Thoracic aorta (tissue), 2 donors: Measurements from ENCODE around the gene MVB12B. TPM values are rescaled to one million over a fixed set of nuclear protein-coding genes. Genes with fewer than 3 reads are reported as not detected.

ENCODE experiments used
- ATAC-seq: fragments of 150-250 bp; one replicate; pipeline ENCODE4 v1.8.0; 2017; ENCODE audit warnings: low read depth; ENCODE audit not compliant: insufficient number of reproducible peaks, low FRiP score
- DNase-seq: peaks from one replicate; pipeline ENCODE4 v3.0.0-alpha.2; 2020; ENCODE audit warnings: low spot score
- H3K27ac ChIP-seq, 2 donors: fragments of 200-600 bp; sonication (generic); 1 replicate in 1 of 2; 2 replicates in 1 of 2; pipeline ENCODE4 v1.5.1; 2016; ENCODE audit warnings: mild to moderate bottlenecking in 2 of 2, moderate library complexity in 2 of 2
- H3K27me3 ChIP-seq: fragments of 200-600 bp; sonication (generic); replicated peaks from 2 replicates; pipeline ENCODE4 v1.6.0; 2016; ENCODE audit warnings: mild to moderate bottlenecking; ENCODE audit not compliant: insufficient read depth
- H3K36me3 ChIP-seq: fragments of 200-600 bp; sonication (generic); one replicate; pipeline ENCODE4 v1.5.1; 2016
- H3K4me1 ChIP-seq, 2 donors: fragments of 200-600 bp; sonication (generic); 1 replicate in 1 of 2; 2 replicates in 1 of 2; pipeline versions ENCODE4 v1.5.1 to v1.6.0; 2016; ENCODE audit warnings: low read depth in 2 of 2, mild to moderate bottlenecking in 1 of 2; ENCODE audit not compliant: control insufficient read depth in 1 of 2
- H3K4me3 ChIP-seq: fragments of 200-600 bp; sonication (generic); 2 replicates; pipeline ENCODE4 v1.5.1; 2016; ENCODE audit warnings: mild to moderate bottlenecking
- H3K9me3 ChIP-seq: fragments of 200-600 bp; sonication (generic); 2 replicates; pipeline ENCODE4 v1.5.1; 2016
- total RNA-seq, 2 donors: library from RNA; depleted of rRNA; stranded (reverse); fragments of >200 nt; gene quantifications; one replicate each; pipeline versions ENCODE4 v1.1.0 to v1.2.3, GENCODE V29; 2016
- TF ChIP-seq, protein P1 (sequence below): fragments of 200-600 bp; sonication (generic); IDR thresholded peaks from one replicate; pipeline ENCODE4 v1.5.1; 2019; ENCODE audit warnings: antibody characterized with exemption

The MVB12B gene
- total RNA-seq, 2 donors from 2014 or later: 18.4 to 21.7 TPM

DNA sequence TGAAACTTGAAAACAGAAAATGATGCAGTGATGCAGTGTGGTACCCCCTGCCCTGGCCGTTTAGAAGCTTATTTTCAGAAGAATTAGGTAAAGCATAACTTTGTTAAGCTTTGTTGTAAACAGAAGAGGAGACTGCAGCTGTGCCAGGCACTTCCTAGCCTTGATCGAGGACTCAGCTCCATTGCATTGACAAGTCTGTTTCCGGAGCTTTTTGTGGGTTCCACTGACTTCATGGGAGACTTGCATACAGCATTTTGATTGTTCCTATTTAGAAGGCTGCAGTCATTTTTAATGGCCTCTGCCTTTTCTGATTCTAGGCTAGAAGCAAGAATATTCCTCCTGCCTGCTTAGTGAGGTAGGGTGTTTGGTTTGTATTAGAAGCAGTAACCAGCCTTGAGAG lies 12.3 kb downstream of the MVB12B start:
- ATAC-seq: no peak
- Histone ChIP-seq H3K4me1 (peaks cover 6 to 15% of the 10 kb centered on the region in 2 donors), H3K27me3 (no peaks in the 10 kb centered on the region), H3K36me3 (peaks cover 8% of the 10 kb centered on the region), H3K4me3 (no peak overlapping the region), H3K9me3 (no peaks in the 10 kb centered on the region), H3K27ac (no peak overlapping the region)
- DNase-seq: no peak
- TF ChIP-seq, protein P1, sequence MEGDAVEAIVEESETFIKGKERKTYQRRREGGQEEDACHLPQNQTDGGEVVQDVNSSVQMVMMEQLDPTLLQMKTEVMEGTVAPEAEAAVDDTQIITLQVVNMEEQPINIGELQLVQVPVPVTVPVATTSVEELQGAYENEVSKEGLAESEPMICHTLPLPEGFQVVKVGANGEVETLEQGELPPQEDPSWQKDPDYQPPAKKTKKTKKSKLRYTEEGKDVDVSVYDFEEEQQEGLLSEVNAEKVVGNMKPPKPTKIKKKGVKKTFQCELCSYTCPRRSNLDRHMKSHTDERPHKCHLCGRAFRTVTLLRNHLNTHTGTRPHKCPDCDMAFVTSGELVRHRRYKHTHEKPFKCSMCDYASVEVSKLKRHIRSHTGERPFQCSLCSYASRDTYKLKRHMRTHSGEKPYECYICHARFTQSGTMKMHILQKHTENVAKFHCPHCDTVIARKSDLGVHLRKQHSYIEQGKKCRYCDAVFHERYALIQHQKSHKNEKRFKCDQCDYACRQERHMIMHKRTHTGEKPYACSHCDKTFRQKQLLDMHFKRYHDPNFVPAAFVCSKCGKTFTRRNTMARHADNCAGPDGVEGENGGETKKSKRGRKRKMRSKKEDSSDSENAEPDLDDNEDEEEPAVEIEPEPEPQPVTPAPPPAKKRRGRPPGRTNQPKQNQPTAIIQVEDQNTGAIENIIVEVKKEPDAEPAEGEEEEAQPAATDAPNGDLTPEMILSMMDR: no peak

DNA sequence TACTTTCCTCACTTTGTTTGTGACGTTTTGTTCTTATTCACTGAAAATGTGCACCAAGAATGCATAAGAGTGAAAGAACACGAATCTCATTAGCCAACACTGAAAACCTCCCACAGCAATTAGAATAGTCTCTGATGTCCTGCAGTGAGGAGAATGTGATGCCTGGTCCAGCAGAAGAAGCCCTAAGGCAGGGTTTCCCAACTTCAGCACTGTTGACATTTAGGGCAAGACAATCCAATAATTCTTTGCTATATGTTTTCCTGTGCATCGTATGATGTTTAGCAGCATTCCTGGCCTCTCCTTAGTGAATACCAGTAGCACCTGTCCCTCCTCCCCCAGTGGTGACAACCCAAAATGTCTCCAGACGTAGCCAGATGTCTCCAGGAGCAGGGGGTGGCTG lies 14.8 kb downstream of the MVB12B start:
- Histone ChIP-seq H3K27ac (no peak overlapping the region), H3K9me3 (no peaks in the 10 kb centered on the region), H3K27me3 (no peaks in the 10 kb centered on the region), H3K36me3 (peaks cover 11% of the 10 kb centered on the region), H3K4me1 (no peaks in the 10 kb centered on the region), H3K4me3 (no peak overlapping the region)
- ATAC-seq: no peak
- TF ChIP-seq, protein P1: no peak
- no peak for DNase-seq

DNA sequence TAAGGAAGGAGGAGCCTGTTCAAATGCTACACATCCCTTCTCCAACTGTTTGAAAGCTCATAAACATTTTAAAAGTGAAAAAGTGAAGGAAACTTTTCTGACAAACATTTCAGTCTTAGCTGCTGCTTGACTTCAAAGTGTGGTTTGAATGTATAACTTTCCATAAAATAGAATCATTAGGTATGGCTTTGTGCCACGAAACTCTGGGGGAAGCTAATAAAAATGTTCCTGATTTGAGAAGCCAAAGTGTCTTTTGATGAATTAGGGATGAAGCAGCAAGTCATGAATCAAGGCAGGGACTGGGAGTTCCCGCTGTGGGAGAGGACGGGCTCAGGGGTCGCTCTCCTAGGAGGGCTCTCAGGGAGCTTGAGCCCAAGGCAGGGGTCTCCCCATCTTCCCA lies 15.3 kb downstream of the MVB12B start:
- no peaks in the 10 kb centered on the region for H3K4me1 ChIP-seq

DNA sequence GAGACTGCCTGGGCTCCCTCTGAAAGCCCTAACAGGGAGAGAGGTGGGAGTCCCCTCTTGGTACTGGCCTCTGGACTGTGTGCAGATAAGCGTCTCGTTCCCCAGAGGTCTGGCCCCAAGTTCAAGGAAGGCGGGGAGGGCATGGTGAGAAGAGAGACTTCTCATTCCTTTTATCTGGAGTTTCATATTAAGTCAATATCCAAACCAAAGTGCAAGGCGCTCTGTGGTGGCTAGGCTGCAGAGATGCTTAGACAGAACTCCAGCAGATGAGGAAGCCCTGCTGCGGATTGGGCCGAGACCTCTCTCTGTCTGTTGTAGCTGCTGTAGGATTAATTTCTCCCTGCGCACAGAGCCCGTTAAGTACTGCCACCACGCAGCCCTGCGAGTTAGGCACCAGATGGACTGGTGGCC lies 16.0 kb downstream of the MVB12B start:
- no peaks in the 10 kb centered on the region for H3K27me3 ChIP-seq
- peaks cover 11% of the 10 kb centered on the region for H3K36me3 ChIP-seq
- no peaks in the 10 kb centered on the region for H3K4me1 ChIP-seq
- no peak for ATAC-seq
- H3K27ac ChIP-seq: no peak overlapping the region
- H3K9me3 ChIP-seq: no peaks in the 10 kb centered on the region
- H3K4me3 ChIP-seq: no peak overlapping the region
- DNase-seq: no peak
- TF ChIP-seq, protein P1: no peak

More for the DNA sequence above, 15.3 kb downstream of the MVB12B start:
- H3K27me3 ChIP-seq: no peaks in the 10 kb centered on the region
- no peak overlapping the region for H3K4me3 ChIP-seq
- H3K27ac ChIP-seq: no peak overlapping the region
- H3K9me3 ChIP-seq: no peaks in the 10 kb centered on the region
- no peak for ATAC-seq
- TF ChIP-seq, protein P1: no peak
- H3K36me3 ChIP-seq: peaks cover 11% of the 10 kb centered on the region
- DNase-seq: no peak

DNA sequence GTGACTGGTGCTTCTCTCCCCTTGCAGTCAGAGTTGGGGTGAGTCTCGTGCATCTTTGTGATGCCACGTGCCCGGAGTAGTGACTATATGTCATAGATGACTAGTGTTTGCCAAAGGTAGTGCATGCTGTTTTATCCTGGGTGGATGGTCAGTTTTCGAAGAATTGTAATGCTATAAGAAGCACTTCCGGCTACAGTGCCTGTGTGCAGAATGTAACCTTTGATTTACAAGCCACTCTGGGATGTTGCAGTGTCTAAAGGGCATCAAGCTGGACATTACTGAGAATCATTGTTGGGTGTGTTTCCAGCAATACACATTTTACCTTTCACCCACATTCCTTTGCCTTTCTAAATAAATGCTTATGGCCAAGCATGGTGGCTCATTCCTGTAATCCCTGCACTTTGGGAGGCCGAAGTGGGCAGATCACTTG lies 16.7 kb downstream of the MVB12B start:
- Histone ChIP-seq H3K36me3 (peaks cover 11% of the 10 kb centered on the region), H3K4me1 (no peaks in the 10 kb centered on the region), H3K9me3 (no peaks in the 10 kb centered on the region), H3K27ac (no peak overlapping the region), H3K4me3 (no peak overlapping the region), H3K27me3 (no peaks in the 10 kb centered on the region)
- TF ChIP-seq, protein P1: no peak
- DNase-seq (no peak), ATAC-seq (no peak)
